SU-DHL-6 (cell line): Measurements from ENCODE around the gene NPTXR.

ENCODE experiments used
- H2AFZ ChIP-seq: fragments of 200-600 bp; sonication (generic); 2 replicates; pipeline ENCODE4 v1.6.1; 2014; ENCODE audit warnings: low read depth, mild to moderate bottlenecking, moderate library complexity, mixed read lengths, antibody characterized with exemption, low read length; ENCODE audit not compliant: severe bottlenecking
- H3F3A ChIP-seq: fragments of 200-600 bp; shearing (Covaris generic); 2 replicates; pipeline ENCODE4 v1.6.0; 2016; ENCODE audit warnings: antibody characterized with exemption, mild to moderate bottlenecking; ENCODE audit not compliant: insufficient read depth
- H3K27ac ChIP-seq: fragments of 200-600 bp; sonication (generic); 2 replicates; pipeline ENCODE4 v1.5.1; 2016; ENCODE audit warnings: low read depth, mild to moderate bottlenecking, low read length, moderate library complexity, mixed read lengths
- H3K27me3 ChIP-seq: fragments of 200-600 bp; sonication (generic), shearing (Covaris generic); 2 replicates; pipeline ENCODE4 v1.6.0; 2014; ENCODE audit warnings: mild to moderate bottlenecking, low read length
- H3K36me3 ChIP-seq: fragments of 200-600 bp; sonication (generic); 2 replicates; pipeline ENCODE4 v1.6.1; 2014; ENCODE audit warnings: mild to moderate bottlenecking, low read length, mixed read lengths
- H3K4me2 ChIP-seq: fragments of 300-600, 200-600 bp; shearing (Covaris generic), sonication (generic); 2 replicates; pipeline ENCODE4 v1.6.0; 2014; ENCODE audit warnings: low read length, low read depth, mild to moderate bottlenecking; ENCODE audit not compliant: poor library complexity, severe bottlenecking
- H3K4me3 ChIP-seq: fragments of 200-600 bp; sonication (generic); 2 replicates; pipeline ENCODE4 v1.5.1; 2014; ENCODE audit warnings: antibody characterized with exemption, low read length, mild to moderate bottlenecking, mixed read lengths; ENCODE audit not compliant: insufficient read depth, poor library complexity, severe bottlenecking
- H3K79me2 ChIP-seq: fragments of 200-600 bp; sonication (generic); 2 replicates; pipeline ENCODE4 v1.6.1; 2014; ENCODE audit warnings: mild to moderate bottlenecking, low read length, moderate library complexity; ENCODE audit not compliant: insufficient read depth
- H3K9ac ChIP-seq: fragments of 200-600 bp; sonication (generic); 2 replicates; pipeline ENCODE4 v1.7.0; 2014; ENCODE audit warnings: mild to moderate bottlenecking, low read length
- H3K9me2 ChIP-seq: fragments of 200-600 bp; sonication (generic); replicated peaks from 2 replicates; pipeline ENCODE4 v1.6.1; 2014; ENCODE audit warnings: low read length; ENCODE audit not compliant: insufficient read depth
- H3K9me3 ChIP-seq: fragments of 200-600 bp; sonication (generic); 2 replicates; pipeline ENCODE4 v1.6.1; 2014; ENCODE audit warnings: low read length, mixed read lengths; ENCODE audit not compliant: insufficient read depth
- H4K20me1 ChIP-seq: fragments of 200-600 bp; sonication (generic); 2 replicates; pipeline ENCODE4 v1.6.1; 2014; ENCODE audit warnings: low read depth, mild to moderate bottlenecking, antibody characterized with exemption, low read length, moderate library complexity, mixed read lengths
- EZH2phosphoT487 ChIP-seq: fragments of 200-600 bp; sonication (generic), shearing (Covaris generic); conservative IDR thresholded peaks from 2 replicates; pipeline ENCODE4 v1.6.1; 2018; ENCODE audit warnings: mild to moderate bottlenecking, antibody characterized with exemption, low read length, moderate library complexity, mixed read lengths
- TF ChIP-seq, protein P1 (sequence below): fragments of 200-600 bp; sonication (generic); IDR thresholded peaks from one replicate; pipeline ENCODE4 v1.5.1; 2017; ENCODE audit warnings: antibody characterized with exemption, mild to moderate bottlenecking, low read length, moderate library complexity; ENCODE audit not compliant: insufficient read depth, poor library complexity, severe bottlenecking

The NPTXR gene

DNA sequence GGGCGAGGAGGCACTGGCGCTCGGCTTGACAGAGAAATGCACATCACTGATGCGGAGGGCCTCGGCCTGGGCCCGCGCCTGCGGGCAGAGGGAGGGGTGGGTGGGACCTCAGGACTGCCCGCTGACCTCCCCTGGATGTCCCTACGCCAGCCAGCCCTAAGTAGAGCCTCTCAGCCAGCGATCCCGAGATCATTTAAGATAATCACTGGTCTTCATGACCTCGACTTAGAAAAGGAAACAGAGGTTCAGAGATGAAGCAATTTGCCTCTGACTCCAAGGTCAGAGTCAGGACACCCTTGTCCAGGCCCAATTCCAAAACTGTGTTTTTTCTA is 23.3 kb upstream of the NPTXR start:
- Histone ChIP-seq H2AFZ (no peak overlapping the region), H3K9ac (no peak overlapping the region), H4K20me1 (no peaks in the 10 kb centered on the region), H3K27me3 (no peaks in the 10 kb centered on the region), H3K9me2 (no peaks in the 10 kb centered on the region), H3K79me2 (peaks cover 18% of the 10 kb centered on the region; the same call in 1 of the 2 replicates), H3K4me3 (no peak overlapping the region), H3K36me3 (no peaks in the 10 kb centered on the region), H3K9me3 (no peaks in the 10 kb centered on the region), H3F3A (peaks cover 8% of the 10 kb centered on the region; the same call in 1 of the 2 replicates), H3K4me2 (no peak overlapping the region), H3K27ac (no peak overlapping the region)
- no peak for TF ChIP-seq EZH2phosphoT487
- TF ChIP-seq, protein P1, sequence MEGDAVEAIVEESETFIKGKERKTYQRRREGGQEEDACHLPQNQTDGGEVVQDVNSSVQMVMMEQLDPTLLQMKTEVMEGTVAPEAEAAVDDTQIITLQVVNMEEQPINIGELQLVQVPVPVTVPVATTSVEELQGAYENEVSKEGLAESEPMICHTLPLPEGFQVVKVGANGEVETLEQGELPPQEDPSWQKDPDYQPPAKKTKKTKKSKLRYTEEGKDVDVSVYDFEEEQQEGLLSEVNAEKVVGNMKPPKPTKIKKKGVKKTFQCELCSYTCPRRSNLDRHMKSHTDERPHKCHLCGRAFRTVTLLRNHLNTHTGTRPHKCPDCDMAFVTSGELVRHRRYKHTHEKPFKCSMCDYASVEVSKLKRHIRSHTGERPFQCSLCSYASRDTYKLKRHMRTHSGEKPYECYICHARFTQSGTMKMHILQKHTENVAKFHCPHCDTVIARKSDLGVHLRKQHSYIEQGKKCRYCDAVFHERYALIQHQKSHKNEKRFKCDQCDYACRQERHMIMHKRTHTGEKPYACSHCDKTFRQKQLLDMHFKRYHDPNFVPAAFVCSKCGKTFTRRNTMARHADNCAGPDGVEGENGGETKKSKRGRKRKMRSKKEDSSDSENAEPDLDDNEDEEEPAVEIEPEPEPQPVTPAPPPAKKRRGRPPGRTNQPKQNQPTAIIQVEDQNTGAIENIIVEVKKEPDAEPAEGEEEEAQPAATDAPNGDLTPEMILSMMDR, result no peak

DNA sequence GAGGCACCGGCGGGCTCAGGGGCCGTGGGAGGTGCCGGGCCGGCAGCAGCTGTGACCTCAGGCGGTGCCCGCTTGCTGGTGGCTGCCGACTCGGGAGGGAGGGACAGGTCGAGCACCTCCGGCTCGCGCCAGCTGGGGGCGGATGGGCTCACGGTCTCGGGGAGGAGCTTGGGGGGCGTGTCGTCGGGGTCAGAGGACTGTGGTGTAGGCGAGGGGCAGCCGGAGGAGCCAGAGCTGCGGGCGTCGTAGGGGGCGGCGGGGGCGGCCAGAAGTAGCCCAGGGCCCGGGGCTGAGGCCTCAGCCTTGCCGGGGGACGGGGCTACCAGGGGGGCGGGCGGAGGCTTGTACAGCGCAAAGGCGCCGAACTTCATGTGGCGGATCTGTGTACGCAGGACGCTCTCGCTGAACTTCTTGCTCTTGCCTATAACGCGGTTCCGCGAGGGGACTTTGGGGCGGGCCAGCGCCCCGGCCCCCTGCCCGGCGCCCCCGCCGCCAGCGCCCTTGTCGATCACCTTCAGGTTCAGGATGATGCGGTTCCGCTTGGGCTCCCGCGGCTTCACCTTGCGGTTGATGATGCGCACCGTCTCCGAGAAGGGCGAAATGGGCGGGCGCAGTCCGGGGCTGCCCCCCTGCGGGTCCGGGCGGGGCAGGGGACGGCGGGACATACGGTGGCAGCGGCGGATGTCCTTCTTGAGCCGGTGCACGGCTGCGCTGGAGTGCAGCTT is 22.7 kb upstream of the NPTXR start:
- H3F3A ChIP-seq, result peaks cover 12% of the 10 kb centered on the region; the same call in 1 of the 2 replicates
- H3K27me3 ChIP-seq, result no peaks in the 10 kb centered on the region
- H3K4me2 ChIP-seq, result no peak overlapping the region
- no peak for TF ChIP-seq EZH2phosphoT487
- TF ChIP-seq, protein P1, result no peak
- H3K27ac ChIP-seq, result no peak overlapping the region
- H3K36me3 ChIP-seq, result no peaks in the 10 kb centered on the region
- H3K9me3 ChIP-seq, result no peaks in the 10 kb centered on the region
- no peak overlapping the region for H3K9ac ChIP-seq
- no peak overlapping the region for H3K4me3 ChIP-seq
- H2AFZ ChIP-seq, result no peak overlapping the region
- no peaks in the 10 kb centered on the region for H4K20me1 ChIP-seq
- peaks cover 17% of the 10 kb centered on the region; the same call in 1 of the 2 replicates for H3K79me2 ChIP-seq
- no peaks in the 10 kb centered on the region for H3K9me2 ChIP-seq

DNA sequence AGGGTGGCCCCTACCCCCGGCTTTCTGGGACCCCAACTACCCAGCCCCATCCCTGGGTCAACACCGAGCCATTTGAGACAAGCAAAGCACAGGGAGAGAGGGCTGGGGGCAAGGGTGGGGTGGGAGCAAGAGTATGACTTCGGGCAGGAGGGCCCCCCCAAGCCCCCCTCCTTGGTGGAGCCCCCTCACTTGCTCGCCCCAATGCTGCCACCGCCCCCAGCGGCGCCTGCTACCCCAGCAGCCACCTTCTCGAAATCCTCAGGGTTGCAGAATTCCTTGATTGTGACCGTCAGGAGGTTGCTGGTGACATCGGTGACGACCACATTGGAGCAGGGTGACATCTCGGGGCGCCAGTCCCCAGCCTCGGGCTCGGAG is 22.2 kb upstream of the NPTXR start:
- H3K4me3 ChIP-seq, result no peak overlapping the region
- TF ChIP-seq, protein P1, result no peak
- H4K20me1 ChIP-seq, result no peaks in the 10 kb centered on the region
- no peaks in the 10 kb centered on the region for H3K9me3 ChIP-seq
- H3K79me2 ChIP-seq, result peaks cover 12% of the 10 kb centered on the region; the same call in 1 of the 2 replicates
- H2AFZ ChIP-seq, result no peak overlapping the region
- no peaks in the 10 kb centered on the region for H3K36me3 ChIP-seq
- peaks cover 11% of the 10 kb centered on the region; the same call in 1 of the 2 replicates for H3F3A ChIP-seq
- H3K9ac ChIP-seq, result no peak overlapping the region
- H3K27ac ChIP-seq, result no peak overlapping the region
- H3K9me2 ChIP-seq, result no peaks in the 10 kb centered on the region
- H3K27me3 ChIP-seq, result no peaks in the 10 kb centered on the region
- H3K4me2 ChIP-seq, result no peak overlapping the region
